Adipocyte (in vitro differentiated cells): Measurements from ENCODE around the gene CRNN.

Experiments
- DNase-seq: peaks from one replicate; pipeline ENCODE4 v3.0.0-alpha.2; 2015; ENCODE audit warnings: low read depth
- H3K27me3 ChIP-seq: replicated peaks from 2 replicates; pipeline ENCODE4 v1.7.0; 2013; ENCODE audit warnings: mild to moderate bottlenecking, low read length, moderate library complexity; ENCODE audit not compliant: control insufficient read depth, insufficient read depth
- H3K36me3 ChIP-seq: 2 replicates; pipeline ENCODE4 v1.7.0; 2013; ENCODE audit warnings: low read length, mild to moderate bottlenecking, moderate library complexity; ENCODE audit not compliant: control insufficient read depth, insufficient read depth, severe bottlenecking
- H3K4me1 ChIP-seq: 2 replicates; pipeline ENCODE4 v1.7.0; 2013; ENCODE audit warnings: mild to moderate bottlenecking, low read length, moderate library complexity; ENCODE audit not compliant: control insufficient read depth, insufficient read depth
- H3K4me3 ChIP-seq: 2 replicates; pipeline ENCODE4 v1.7.0; 2013; ENCODE audit warnings: mild to moderate bottlenecking, low read length, moderate library complexity
- H3K9ac ChIP-seq: 2 replicates; pipeline ENCODE4 v1.7.0; 2013; ENCODE audit warnings: mild to moderate bottlenecking, low read length, moderate library complexity
- H3K9me3 ChIP-seq: 2 replicates; pipeline ENCODE4 v1.7.0; 2013; ENCODE audit warnings: mild to moderate bottlenecking, low read length, moderate library complexity; ENCODE audit not compliant: control insufficient read depth

CRNN gene

DNA sequence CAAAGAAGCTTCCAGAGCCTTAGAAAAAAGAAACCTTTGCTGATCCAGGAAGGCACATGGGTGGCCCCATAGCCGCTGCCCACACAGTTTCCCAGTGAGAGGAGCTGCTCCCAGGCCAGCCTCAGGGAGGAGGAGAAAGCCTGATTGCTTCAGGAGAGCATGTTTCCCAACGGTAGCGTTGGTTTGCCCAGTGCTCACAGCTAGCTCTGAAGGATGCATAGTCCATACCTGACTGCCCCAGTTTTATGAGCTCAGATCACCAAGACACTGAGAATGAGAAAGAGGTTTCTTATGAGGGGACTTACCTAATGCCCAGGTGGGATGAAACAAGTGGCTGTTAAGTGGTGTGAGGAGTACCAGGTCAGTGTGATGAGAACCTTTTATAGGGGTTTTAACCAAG lies at the start of gene CRNN:
Gene CRNN, minus strand, starts transcription at position 355 of the 400 bp plus-strand sequence. CDS start 2,030 bp downstream, outside the sequence.
- Histone ChIP-seq H3K4me3 (no peak within 1 kb of the TSS), H3K9ac (no peak within 1 kb of the TSS), H3K27me3 (peaks cover 28% of the 10 kb centered on the region), H3K9me3 (no peaks in the 10 kb centered on the region), H3K36me3 (no peaks in the 10 kb centered on the region), H3K4me1 (no peaks in the 10 kb centered on the region)
- DNase-seq, result no peak

DNA sequence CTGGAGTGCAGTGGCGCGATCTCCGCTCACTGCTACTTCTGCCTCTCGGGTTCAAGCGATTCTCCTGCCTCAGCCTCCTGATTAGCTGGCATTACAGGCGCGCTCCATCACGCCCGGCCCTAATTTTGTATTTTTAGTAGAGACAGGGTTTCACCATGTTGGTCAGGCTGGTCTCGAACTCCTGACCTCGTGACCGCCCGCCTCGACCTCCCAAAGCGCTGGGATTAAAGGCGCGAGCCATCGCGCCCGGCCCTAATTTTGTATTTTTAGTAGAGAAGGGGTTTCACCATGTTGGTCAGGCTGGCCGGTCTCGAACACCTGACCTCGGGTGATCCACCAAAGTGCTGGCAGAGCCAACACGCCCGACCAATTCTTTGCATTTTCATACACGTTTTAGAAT lies 48.6 kb upstream of the CRNN start:
- peaks cover 4% of the 10 kb centered on the region for H3K4me1 ChIP-seq
- H3K4me3 ChIP-seq, result no peak overlapping the region
- H3K36me3 ChIP-seq, result no peaks in the 10 kb centered on the region
- H3K9me3 ChIP-seq, result peaks cover 13% of the 10 kb centered on the region
- peaks cover 4% of the 10 kb centered on the region for H3K27me3 ChIP-seq
- DNase-seq, result no peak
- no peak overlapping the region for H3K9ac ChIP-seq

DNA sequence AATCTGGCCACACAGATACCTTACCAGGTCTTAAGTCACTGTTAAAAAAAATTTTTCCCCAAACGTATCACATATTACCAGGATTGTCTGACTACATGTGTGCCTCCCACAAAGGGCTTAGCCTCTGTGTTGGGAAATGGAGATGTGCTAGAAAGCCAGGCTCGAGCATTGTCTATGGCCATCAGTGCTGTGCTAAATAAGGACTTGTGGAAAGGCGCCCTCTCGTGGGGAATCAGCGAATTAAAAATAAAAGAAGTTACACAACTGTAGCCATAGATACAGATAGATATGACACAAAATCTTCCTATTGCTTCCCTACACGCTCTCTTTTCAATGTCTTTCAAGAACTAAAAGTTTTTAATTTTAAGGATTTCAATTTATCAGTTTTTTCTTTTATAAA lies 47.5 kb upstream of the CRNN start:
- H3K4me3 ChIP-seq, result no peak overlapping the region
- H3K9me3 ChIP-seq, result peaks cover 10% of the 10 kb centered on the region
- H3K4me1 ChIP-seq, result peaks cover 4% of the 10 kb centered on the region
- H3K9ac ChIP-seq, result no peak overlapping the region
- H3K27me3 ChIP-seq, result peaks cover 7% of the 10 kb centered on the region
- H3K36me3 ChIP-seq, result no peaks in the 10 kb centered on the region
- DNase-seq, result peak; percentile 68

DNA sequence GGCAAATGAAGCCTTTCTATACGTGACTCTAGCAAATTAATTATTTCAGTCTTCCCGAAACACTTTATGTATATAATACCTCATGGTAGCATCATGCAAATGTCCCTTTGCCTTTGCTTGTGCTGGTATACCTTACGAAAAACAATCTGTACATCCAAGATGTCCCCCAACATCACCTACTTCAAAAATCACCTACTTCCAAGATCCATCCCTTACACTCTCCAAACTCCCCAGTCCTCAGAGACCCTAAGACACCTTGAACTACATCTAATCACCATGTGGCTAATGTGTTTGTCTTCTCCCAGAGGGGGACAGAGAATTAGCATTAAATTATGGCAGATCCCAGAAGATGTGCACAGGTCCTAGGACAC lies 46.5 kb upstream of the CRNN start:
- H3K9me3 ChIP-seq, result no peaks in the 10 kb centered on the region
- H3K36me3 ChIP-seq, result no peaks in the 10 kb centered on the region
- H3K9ac ChIP-seq, result no peak overlapping the region
- no peak for DNase-seq
- H3K4me3 ChIP-seq, result no peak overlapping the region
- peaks cover 4% of the 10 kb centered on the region for H3K4me1 ChIP-seq
- H3K27me3 ChIP-seq, result peaks cover 7% of the 10 kb centered on the region

DNA sequence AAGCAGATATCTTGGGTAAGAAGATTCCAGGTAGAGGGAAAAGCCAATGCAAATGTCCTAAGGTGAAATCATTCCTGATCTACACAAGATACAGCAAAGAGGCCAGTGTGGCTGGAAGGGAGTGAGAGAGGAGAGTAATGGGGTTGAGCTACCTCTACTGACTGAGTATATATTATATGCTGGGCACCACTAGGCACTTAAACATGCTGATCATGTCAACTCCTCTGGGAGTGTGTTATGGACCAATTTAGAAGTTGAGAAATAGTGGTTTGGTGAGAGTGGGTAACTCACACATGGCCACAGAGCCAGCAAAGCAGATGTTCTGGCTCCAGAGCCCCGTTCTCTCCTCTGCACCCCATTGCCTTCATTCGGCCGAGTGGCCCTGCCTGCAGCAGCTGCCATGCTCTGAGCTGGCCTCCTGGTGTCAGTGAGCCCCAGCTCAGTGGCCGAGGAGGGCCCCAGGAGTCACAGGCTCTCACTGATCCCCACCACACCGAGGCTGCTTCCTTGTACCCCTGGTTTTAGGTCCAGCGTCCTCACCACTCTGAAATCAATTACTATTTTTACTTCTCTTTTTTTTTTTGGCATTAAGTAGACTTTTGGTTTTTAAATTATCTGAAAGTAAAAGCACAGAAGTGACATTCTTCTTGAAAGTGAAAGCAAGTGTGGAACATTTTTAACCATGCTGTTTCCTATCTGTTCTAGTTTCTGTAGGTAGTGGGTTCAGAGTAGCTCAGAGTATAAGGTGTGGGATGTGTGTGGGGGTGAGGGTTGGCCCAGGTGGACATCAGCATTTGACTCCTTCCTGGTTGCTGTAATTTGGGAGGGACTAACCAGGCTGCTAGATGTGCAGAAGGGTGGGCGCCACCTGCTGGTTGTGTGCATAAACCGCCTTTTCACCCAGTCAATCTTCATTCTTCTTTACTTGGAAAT lies 45.8 kb upstream of the CRNN start:
- Histone ChIP-seq H3K4me3 (no peak overlapping the region), H3K27me3 (peaks cover 7% of the 10 kb centered on the region), H3K9me3 (no peaks in the 10 kb centered on the region), H3K4me1 (peaks cover 4% of the 10 kb centered on the region), H3K9ac (no peak overlapping the region), H3K36me3 (no peaks in the 10 kb centered on the region)
- peak; percentile 64 for DNase-seq

DNA sequence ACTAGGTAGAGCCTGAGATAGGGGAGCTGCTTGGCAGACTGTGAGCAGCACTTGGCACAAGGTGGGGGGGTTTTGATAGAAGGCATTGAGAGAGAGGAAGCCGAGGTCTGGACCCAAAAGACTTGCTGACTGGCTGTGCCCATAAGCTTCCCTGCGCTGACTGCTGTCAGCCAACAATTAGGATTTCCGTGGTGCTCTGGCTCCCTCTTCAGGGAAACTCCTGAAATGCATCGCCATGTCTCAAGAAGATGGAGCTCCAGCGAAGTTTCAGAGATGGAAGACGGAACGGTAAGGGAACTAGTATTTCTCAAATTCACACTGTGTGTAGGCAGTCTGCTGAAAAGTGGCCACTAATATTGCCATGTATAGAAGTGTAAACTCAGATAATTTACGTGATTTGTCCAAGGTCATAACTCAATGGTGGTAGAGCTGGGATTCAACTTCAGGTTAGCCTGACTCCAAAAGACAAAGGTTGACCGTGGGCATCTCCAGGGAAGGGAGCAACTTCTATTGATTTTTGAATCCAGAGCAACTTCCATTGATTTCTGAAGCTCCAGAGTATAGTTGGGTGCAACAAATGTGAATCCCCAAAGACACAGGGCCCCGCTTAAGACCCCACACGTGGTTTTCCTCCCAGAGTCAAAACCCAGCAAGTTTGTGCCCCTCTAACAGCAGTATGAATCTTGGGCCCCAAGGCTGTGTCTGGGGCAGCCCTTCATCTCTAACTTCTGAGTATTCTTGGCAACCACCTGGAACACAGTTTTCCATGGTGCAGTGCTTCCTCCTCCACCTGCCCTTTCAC lies 44.5 kb upstream of the CRNN start:
- no peaks in the 10 kb centered on the region for H3K36me3 ChIP-seq
- no peak overlapping the region for H3K9ac ChIP-seq
- H3K4me3 ChIP-seq, result no peak overlapping the region
- DNase-seq, result peak; percentile 84
- H3K4me1 ChIP-seq, result peaks cover 4% of the 10 kb centered on the region
- H3K9me3 ChIP-seq, result no peaks in the 10 kb centered on the region
- H3K27me3 ChIP-seq, result peaks cover 7% of the 10 kb centered on the region

DNA sequence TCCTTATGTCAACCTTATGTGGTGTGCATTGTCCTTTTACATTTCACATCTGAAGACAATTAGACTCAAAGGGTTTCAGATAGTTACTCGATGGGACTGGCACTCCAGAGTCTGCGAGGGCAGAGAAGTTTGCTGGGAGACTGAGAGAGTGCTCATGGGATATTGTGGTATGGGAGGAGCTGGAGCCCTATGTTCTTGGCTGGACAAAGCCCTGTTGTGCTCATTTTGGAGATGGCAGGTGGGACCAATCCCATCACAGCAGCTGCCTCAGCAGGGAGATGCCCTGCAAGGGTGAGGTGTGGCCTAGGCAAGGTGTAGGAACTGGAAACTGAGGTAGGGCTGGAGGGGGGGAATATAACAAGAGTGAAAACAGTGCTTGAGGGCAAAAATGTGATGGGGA lies 43.5 kb upstream of the CRNN start:
- H3K27me3 ChIP-seq, result peaks cover 7% of the 10 kb centered on the region
- H3K4me3 ChIP-seq, result no peak overlapping the region
- no peak overlapping the region for H3K9ac ChIP-seq
- H3K9me3 ChIP-seq, result no peaks in the 10 kb centered on the region
- H3K4me1 ChIP-seq, result peaks cover 4% of the 10 kb centered on the region
- no peaks in the 10 kb centered on the region for H3K36me3 ChIP-seq
- no peak for DNase-seq

DNA sequence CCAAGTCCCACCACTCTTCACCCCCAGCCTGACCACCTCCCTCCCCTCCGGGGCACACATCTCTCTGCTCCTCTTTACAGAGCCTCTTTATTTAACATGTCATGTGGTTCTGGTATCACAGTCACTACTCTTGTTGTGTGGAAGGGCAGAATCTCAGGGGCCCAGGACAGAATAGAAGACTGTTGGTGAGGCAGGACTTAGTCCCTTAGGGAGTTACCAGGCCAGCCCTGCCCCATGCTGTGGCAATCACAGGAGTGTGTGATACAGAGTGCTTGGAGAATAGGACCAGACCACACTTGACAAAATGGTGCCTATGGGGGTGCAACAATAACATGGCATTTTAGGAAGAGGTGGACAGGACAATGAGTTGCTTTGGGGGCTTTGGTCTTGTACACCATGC lies 43.0 kb upstream of the CRNN start:
- Histone ChIP-seq H3K9ac (no peak overlapping the region), H3K4me1 (peaks cover 4% of the 10 kb centered on the region), H3K27me3 (peaks cover 7% of the 10 kb centered on the region), H3K36me3 (no peaks in the 10 kb centered on the region), H3K9me3 (no peaks in the 10 kb centered on the region), H3K4me3 (no peak overlapping the region)
- no peak for DNase-seq

DNA sequence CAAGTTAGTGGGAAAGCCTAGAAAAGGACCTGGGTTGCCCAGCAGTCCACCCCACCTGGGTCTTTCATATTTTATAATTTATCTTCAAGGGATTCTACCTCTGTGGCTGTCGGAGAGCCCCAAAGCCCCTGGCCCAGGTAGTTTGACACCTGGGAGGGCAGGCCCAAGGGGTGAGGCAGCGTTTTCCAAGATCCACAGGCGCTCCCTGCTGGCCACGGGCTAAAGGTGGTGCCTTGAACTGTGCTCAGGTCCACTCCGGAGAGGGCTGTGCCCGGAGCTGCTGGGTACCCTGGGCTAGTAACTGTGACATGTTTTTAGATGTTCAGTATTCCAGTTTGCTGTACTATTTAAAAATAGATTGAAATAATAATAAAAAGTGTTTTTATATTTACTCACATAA lies 37.2 kb upstream of the CRNN start:
- no peaks in the 10 kb centered on the region for H3K9me3 ChIP-seq
- DNase-seq, result no peak

GRCh38 chr1:152449661-152450060 lies 35.6 kb upstream of the CRNN start:
- H3K9ac ChIP-seq, result no peak overlapping the region
- peaks cover 42% of the 10 kb centered on the region for H3K27me3 ChIP-seq
- no peak for DNase-seq
- H3K36me3 ChIP-seq, result no peaks in the 10 kb centered on the region
- no peaks in the 10 kb centered on the region for H3K9me3 ChIP-seq
- no peaks in the 10 kb centered on the region for H3K4me1 ChIP-seq
- no peak overlapping the region for H3K4me3 ChIP-seq

More for the DNA sequence above, 37.2 kb upstream of the CRNN start:
- Histone ChIP-seq H3K9ac (no peak overlapping the region), H3K4me3 (no peak overlapping the region), H3K4me1 (no peaks in the 10 kb centered on the region), H3K27me3 (peaks cover 40% of the 10 kb centered on the region), H3K36me3 (no peaks in the 10 kb centered on the region)

DNA sequence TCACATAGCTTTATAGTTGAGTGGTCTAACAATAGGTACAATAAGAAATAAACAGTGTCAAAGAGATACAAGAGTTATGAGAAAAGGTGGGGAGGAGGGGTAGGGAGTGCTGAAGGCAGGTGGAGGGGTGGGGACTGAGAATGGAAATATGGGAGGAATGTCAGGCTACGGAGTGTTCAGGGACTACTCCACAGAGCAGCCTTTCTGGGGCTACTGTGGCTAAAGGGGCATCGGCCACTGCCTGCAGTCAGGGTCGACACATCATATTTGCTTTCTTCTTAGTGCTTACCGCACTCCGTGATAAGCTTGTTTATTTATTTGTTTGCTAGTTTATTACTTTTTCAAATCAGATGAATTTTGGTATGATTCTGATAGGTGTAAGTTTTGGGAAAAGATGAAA lies 34.4 kb upstream of the CRNN start:
- Histone ChIP-seq H3K9me3 (no peaks in the 10 kb centered on the region), H3K36me3 (no peaks in the 10 kb centered on the region), H3K4me1 (no peaks in the 10 kb centered on the region), H3K9ac (no peak overlapping the region), H3K27me3 (peaks cover 42% of the 10 kb centered on the region), H3K4me3 (no peak overlapping the region)
- no peak for DNase-seq
